Activated CD4-positive, alpha-beta T cell treated with anti-CD3 and anti-CD28 coated beads, Interleukin-2, amount 50 U/mL, for 16 hours (primary cell): ENCODE data around the gene ZNFX1.
"Not testable (repeated sequence)": the region's sequence is repeated elsewhere in the genome, so short reads cannot be mapped to it uniquely, and the experiment has no call there.

ENCODE experiments used
- DNase-seq: peaks from one replicate; pipeline ENCODE4 v3.0.0-alpha.2; 2020

Gene ZNFX1

DNA sequence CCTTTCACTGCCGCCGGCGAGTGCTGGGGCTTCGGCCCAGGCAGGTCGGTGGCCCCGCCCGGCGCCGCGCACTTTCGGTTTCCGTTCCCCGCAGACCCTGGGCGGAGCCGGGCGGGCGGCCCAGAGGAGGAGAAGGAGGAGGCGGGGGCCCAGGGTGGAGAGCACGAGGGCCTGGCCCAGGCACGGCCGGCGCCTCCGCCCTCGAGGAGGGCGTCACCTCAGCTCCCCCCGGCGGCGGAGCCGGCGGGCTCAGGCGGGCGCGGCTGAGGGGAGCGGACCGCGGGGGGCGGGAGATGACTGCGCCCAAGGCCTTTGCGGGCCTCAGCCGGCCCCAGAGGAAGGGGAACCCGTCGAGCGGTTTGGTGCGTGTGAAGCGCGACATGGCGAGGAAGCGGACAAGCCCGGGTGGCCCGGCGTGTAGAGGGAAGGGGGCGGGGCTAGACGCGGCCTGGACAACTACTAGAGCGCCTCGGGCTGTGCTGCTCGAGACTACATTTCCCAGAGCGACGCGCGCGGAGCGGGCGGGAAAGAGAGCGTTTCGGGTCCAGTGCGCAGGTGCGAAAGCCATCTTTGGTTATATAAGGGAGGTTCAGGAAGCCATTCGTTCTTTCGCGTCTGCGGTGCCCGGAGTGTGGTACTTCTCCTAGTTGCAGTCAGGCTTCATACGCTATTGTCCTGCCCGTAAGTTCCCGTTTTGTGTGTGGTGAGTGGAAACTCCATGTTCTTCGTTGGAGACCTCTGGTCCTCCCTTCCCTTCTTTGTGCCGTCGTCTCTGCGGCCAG lies at the start of gene ZNFX1:
Gene ZNFX1, minus strand, starts transcription at position 22 of the 782 bp plus-strand sequence. CDS start 2,218 bp downstream, outside the sequence.
- peak; percentile 99 for DNase-seq

GRCh38 chr20:49326026-49326425 lies 48.2 kb upstream of the ZNFX1 start:
- DNase-seq, result no peak

GRCh38 chr20:49324306-49324705 lies 46.4 kb upstream of the ZNFX1 start:
- no peak for DNase-seq

DNA sequence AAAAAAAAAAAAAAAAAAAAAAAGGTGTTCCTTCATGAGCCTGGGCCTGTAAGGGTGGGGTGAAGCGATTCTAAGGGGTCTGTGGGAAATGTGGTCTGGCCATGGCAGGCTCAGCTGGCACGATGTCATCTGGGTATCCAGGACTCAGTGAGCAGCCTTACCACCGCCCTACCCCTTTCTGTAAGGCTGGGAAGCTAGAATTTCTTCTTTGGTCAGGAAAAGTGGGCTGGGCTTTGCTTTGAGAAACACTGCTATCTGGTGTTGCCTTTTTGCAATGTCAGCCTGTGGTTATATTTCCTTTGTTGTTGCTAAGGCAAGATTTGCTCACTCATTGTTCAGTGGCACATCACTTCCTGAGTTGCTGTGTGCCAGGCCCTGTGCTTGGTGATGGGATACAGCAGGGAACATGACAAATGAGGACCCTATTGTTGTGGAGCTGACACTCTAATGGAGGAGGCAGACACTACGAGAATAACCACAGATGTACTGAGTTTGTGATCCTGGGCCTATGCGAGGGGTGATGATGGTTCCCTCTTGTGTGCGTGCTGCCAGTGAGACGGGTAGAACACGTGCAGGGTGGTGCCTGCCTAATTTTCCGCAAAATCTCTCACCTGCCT lies 45.9 kb upstream of the ZNFX1 start:
- peak; percentile 73 for DNase-seq

DNA sequence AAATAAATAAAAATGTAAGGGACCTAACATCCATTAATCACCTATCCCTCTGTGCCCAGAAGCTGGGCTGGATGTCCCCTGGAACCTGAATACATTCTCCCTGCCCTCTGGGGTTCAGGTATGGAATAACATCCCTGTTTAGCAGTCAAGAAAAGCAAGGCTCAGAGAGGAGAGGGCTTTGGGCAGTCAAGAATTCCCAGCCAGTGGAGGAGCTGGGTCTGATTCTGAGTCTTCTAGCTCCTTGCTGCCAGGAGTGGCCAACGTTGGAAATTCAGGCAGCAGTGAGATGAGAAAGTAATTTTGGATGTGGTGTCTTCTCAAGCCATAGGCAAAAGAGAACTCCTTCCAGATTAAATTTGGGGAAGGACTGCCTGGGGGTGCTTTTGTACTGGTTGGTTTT lies 42.6 kb upstream of the ZNFX1 start:
- no peak for DNase-seq

- DNase-seq, result no peak
These were observed 41.5 kb upstream of the ZNFX1 start for GRCh38 chr20:49319208-49319809.

- no peak for DNase-seq
These were observed 40.8 kb upstream of the ZNFX1 start for GRCh38 chr20:49318430-49319207.

DNA sequence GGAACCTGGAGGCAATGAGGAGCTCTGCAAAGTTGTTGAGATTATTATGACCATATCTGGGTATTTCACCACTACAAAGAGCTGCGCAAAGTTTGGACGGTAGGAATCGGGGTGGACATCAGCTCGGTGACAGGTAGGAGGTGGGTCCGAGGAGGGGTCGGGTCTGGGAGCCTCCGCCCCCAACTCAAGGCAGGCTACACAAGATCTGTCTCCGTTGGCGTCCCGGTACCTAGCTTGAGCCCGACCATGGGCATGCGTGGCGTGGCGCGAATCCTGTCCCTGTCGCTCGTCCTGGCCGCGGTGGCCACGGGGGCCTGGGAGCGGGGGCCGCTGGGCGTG lies 40.2 kb upstream of the ZNFX1 start:
- no peak for DNase-seq

GRCh38 chr20:49316704-49317103 lies 38.8 kb upstream of the ZNFX1 start:
- no peak for DNase-seq

DNA sequence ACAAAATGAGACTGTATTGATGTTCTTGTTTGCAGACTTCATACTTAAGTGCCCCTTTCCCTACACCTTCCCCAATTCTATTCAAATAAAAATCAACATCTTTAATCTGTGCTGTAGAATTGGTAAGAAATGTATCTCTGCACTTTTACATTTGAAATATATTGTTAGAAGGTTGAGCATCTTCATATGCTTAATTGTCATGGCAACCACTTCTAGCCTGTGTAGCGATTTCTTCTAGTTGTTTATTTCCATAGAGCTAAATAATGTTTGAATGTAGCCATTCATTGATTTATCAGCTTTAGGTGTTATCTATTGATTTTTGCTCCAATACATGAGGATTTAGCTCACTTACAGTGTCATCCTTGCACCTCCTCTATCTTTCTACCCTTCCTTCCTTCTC lies 37.7 kb upstream of the ZNFX1 start:
- DNase-seq, result no peak

GRCh38 chr20:49314052-49314451 lies 36.2 kb upstream of the ZNFX1 start:
- not testable (repeated sequence) for DNase-seq

DNA sequence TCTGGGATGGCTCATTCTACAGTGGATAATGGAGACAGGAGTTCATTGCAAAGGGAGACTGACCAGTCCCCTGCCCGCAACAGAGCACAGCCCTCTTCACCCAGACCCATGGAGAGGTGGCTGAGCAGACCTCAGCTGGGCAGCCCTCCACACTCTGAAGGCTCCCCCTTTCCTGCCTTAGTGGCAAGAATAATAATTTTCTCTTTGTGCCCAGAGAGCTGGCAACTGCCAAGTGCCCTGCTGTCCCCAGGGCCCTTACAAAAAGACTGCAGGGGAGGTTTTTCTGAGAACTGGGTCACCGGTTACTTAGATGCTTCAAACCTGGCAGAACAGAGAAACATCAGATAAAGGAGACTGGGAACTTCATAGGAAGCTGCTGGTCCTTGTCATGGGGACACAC lies 35.4 kb upstream of the ZNFX1 start:
- no peak for DNase-seq

- DNase-seq, result no peak
These were observed 34.8 kb upstream of the ZNFX1 start for GRCh38 chr20:49312661-49313060.

GRCh38 chr20:49310705-49311104 lies 32.8 kb upstream of the ZNFX1 start:
- DNase-seq, result no peak

GRCh38 chr20:49308875-49309274 lies 31.0 kb upstream of the ZNFX1 start:
- no peak for DNase-seq

DNA sequence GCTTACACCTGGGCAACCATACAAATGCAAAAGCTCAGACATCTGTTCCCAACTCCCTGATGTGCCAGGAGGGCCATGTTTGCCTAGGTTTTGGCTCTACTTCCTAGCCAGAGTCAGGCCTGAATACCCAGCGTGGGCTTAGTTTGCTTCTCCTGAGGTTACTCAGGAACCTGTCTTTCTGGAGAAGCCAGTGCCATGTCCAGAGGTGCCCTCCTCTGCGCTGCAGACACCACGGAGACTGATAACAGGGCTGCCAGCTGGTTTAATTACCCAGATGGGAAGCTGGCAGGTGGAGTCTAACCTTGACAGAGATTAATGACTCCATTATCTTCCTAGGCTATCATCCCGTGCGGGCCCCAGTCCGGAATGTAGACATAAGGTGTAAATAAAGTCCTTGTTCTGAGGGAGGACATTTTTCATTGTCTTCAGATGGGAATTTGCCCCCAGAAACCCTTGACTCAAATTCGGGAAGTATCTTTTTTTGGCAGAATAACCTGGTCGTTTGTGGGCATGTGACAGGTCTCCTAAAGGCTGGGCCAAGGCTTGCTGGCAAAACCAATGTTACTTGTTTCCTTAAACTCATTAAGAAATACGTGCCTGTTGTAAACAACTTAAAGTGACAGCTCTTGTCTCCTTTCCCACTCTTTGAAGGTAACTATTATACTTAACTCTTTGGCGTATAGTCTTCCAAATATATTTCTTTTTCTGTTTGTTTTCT lies 29.2 kb upstream of the ZNFX1 start:
- no peak for DNase-seq

- no peak for DNase-seq
These were observed 25.3 kb upstream of the ZNFX1 start for GRCh38 chr20:49303065-49303552.

DNA sequence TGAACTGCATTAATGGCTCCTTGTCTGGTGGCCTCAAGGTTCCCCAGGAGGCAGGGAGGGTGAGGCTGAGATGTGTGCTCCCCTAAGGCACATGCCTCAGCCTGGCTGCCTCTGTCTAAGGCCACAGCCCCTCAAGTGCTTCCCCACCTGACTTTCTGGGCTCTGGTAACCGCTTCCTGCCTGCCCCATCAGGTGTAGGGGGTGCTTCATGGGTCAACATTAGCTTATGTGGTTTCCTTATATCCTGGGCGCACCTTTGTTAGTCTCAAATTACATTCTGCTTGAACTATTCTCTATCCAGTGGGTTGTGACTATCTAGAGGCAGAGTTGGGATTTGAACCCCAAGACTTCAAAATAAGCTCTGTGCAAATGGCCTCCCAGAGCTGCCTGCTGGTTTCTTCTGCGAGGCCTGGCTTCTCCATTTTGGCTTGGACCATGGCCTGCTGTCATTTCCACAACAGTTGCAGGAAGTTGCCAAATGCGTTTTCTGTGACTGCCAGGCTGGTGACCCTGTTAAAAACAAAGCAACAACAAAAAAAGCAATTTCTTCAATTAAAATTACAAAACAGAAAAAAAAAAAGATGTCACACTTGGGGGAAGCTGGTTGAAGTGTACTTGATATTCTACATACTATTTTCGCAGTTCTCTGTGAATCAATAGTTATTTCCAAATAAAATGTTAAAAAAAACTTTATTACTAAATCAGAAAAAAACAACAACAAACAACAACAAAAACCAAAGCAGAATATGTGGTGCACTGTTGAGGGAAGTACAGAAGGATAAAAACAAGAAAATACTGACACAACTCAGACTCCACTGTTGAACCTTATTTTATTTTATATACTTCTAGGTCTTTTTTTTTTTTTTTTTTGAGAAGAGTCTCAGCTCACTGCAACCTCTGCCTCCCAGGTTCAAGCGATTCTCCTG lies 20.0 kb upstream of the ZNFX1 start:
- DNase-seq, result no peak

DNA sequence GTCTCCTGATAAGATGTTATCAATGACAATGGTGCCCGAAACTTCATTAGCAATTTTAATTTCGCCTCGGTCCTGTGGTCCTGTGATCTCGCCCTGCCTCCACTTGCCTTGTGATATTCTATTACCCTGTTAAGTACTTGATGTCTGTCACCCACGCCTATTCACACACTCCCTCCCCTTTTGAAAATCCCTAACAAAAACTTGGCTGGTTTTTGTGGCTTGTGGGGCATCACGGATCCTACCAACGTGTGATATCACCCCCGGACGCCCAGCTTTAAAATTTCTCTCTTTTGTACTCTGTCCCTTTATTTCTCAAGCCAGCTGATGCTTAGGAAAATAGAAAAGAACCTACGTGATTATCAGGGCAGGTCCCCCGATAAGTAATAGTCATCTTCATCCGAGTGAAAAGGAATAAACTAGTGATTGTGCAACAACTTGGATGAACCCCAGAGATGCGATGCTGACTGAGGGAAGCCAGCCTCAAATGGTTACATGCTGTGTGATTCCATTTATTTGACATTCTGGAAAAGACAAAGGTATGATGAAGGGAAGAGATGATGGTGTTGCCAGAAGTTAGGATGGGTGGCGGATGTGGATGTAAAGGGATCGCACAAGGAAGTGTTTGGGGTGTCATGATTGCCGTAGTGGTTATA lies 16.3 kb upstream of the ZNFX1 start:
- not testable (repeated sequence) for DNase-seq

DNA sequence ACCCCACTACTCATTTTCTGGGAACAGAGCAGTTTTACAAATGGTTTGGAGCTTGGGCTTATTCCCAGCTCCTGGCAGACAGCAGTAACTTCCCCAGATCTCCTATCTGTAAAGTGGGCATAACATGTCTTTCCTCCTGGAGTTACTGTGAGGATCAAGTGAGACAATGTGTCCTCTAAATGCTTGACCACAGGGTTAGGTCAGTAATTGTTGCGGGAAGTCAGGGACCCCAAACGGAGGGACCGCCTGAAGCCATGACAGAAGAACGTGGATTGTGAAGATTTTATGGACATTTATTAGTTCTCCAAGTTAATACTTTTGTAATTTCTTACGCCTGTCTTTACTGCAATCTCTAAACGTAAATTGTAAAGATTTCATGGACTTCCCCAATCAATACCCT lies 15.3 kb upstream of the ZNFX1 start:
- DNase-seq, result no peak

- no peak for DNase-seq
These were observed 14.2 kb upstream of the ZNFX1 start for GRCh38 chr20:49292010-49292409.
